GM10266 (cell line): ENCODE results near the gene TSLP.

Source experiments
- DNase-seq: peaks from one replicate; pipeline ENCODE4 v3.0.0; 2012; ENCODE audit errors: extremely low spot score
- CTCF ChIP-seq: IDR thresholded peaks from 2 replicates; pipeline ENCODE4 v1.5.1; 2012; ENCODE audit warnings: mild to moderate bottlenecking, low read depth; ENCODE audit not compliant: control insufficient read depth, insufficient read depth; ENCODE audit errors: missing control alignments

TSLP gene

GRCh38 chr5:111124793-111125192 is 53.3 kb downstream of the TSLP start:
- TF ChIP-seq CTCF = no peak
- no peak for DNase-seq

- TF ChIP-seq CTCF = no peak
- no peak for DNase-seq
These were observed 55.4 kb downstream of the TSLP start for GRCh38 chr5:111126896-111127295.
